Natural killer cell (primary cell): ENCODE results near the gene SIGLEC14. TPM values are rescaled to one million over a fixed set of nuclear protein-coding genes. Genes with fewer than 3 reads are reported as not detected.

Experiments used
- ATAC-seq, 3 donors: fragments of 150-1000 bp in 2 of 3; fragments of 200-7000 bp in 1 of 3; cut with Tn5 transposase; 1 replicate in 1 of 3; 2 replicates in 2 of 3; pipeline ENCODE4 v1.10.0; 2021; ENCODE audit warnings: mild to moderate bottlenecking in 2 of 3, moderate library complexity in 2 of 3
- DNase-seq, 2 donors: peaks; one replicate each; pipeline versions ENCODE4 v3.0.0 to v3.0.0-alpha.2; 2013 to 2021; ENCODE audit warnings: mixed read lengths in 1 of 2
- H3K27ac ChIP-seq: one replicate; pipeline ENCODE4 v1.5.1; 2013; ENCODE audit warnings: mild to moderate bottlenecking, low read length
- H3K27me3 ChIP-seq: one replicate; pipeline ENCODE4 v1.6.1; 2013; ENCODE audit warnings: low read length; ENCODE audit not compliant: control insufficient read depth, insufficient read depth
- H3K36me3 ChIP-seq: one replicate; pipeline ENCODE4 v1.6.1; 2013; ENCODE audit warnings: low read length; ENCODE audit not compliant: control insufficient read depth, insufficient read depth
- H3K4me1 ChIP-seq: one replicate; pipeline ENCODE4 v1.6.1; 2013; ENCODE audit warnings: low read length; ENCODE audit not compliant: control insufficient read depth, insufficient read depth
- H3K4me3 ChIP-seq: one replicate; pipeline ENCODE4 v1.5.1; 2013; ENCODE audit warnings: low read length
- H3K9me3 ChIP-seq: one replicate; pipeline ENCODE4 v1.6.1; 2013; ENCODE audit warnings: low read length; ENCODE audit not compliant: control insufficient read depth, insufficient read depth
- H3K27ac Mint-ChIP-seq, 2 donors: one replicate each; pipeline ENCODE4 v1.8.0; 2022; ENCODE audit warnings: mild to moderate bottlenecking in 2 of 2, mixed read lengths in 2 of 2, moderate library complexity in 1 of 2
- H3K27me3 Mint-ChIP-seq, 2 donors: one replicate each; pipeline ENCODE4 v1.8.0; 2022; ENCODE audit warnings: low read depth in 2 of 2, mixed read lengths in 2 of 2
- H3K36me3 Mint-ChIP-seq: one replicate; pipeline ENCODE4 v1.8.0; 2022; ENCODE audit warnings: mixed read lengths
- H3K4me1 Mint-ChIP-seq, 2 donors: one replicate each; pipeline ENCODE4 v1.8.0; 2022; ENCODE audit warnings: mixed read lengths in 2 of 2
- H3K4me3 Mint-ChIP-seq: one replicate; pipeline ENCODE4 v1.8.0; 2022; ENCODE audit warnings: mild to moderate bottlenecking, moderate library complexity, mixed read lengths
- H3K9me3 Mint-ChIP-seq, 2 donors: one replicate each; pipeline ENCODE4 v1.8.0; 2022; ENCODE audit warnings: mixed read lengths in 2 of 2
- WGBS: methylation state at CpG from one replicate; pipeline ENCODE4 v1.1.7; 2013; ENCODE audit warnings: missing lambda C conversion rate; ENCODE audit not compliant: insufficient coverage; 5-methylcytosine and 5-hydroxymethylcytosine counted together
- intact Hi-C: fragments of 100-400 bp; cut with micrococcal nuclease; formaldehyde crosslinking; loops from one replicate; pipeline ENCODE4 v1.14.2; 2022
- total RNA-seq, 4 donors: library from RNA; stranded (reverse); fragments of 120-200 nt in 1 of 4; gene quantifications; one replicate each; pipeline versions ENCODE4 v1.2.3 to v1.2.4, GENCODE V29; 2013 to 2022
- TF ChIP-seq, protein P1 (sequence below): fragments of 200-600 bp; IDR thresholded peaks from one replicate; pipeline ENCODE4 v1.8.0; 2022; ENCODE audit warnings: antibody characterized with exemption

The SIGLEC14 gene
- total RNA-seq, 3 donors from 2014 or later (not counting 1 experiment from before 2014, with no cell fraction given), result 2.7 to 4.9 (median 2.9) TPM

DNA sequence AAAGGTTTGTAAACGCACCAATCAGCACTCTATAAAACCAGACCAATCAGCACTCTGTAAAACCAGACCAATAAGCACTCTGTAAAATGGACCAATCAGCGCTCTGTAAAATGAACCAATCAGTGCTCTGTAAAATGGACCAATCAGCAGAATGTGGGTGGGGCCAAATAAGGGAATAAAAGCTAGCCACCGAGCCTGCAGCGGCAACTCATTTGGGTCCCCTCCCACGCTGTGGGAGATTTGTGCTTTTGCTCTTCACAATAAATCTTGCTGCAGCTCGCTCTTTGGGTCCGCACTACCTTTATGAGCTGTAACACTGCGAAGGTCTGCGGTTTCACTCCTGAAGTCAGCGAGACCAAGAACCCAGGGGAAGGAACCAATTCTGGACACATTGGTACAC, 47.5 kb downstream of the SIGLEC14 start:
- peaks cover 20% of the 10 kb centered on the region for H3K4me1 ChIP-seq
- Mint-ChIP-seq H3K27me3 (peaks cover 0 to 14% of the 10 kb centered on the region in 2 donors), H3K27ac (no peak overlapping the region), H3K4me1 (peaks cover 14 to 35% of the 10 kb centered on the region in 2 donors), H3K9me3 (peaks cover 0 to 2% of the 10 kb centered on the region in 2 donors), H3K36me3 (no peaks in the 10 kb centered on the region), H3K4me3 (no peak overlapping the region)
- H3K4me3 ChIP-seq, result no peak overlapping the region
- no peak overlapping the region for H3K27ac ChIP-seq
- H3K36me3 ChIP-seq, result no peaks in the 10 kb centered on the region
- intact Hi-C loops, result no loop called here
- H3K9me3 ChIP-seq, result no peaks in the 10 kb centered on the region
- ATAC-seq (no peak), DNase-seq (no peak)
- 97% methylated on average over 10 of the region's 10 CpGs for WGBS
- peaks cover 4% of the 10 kb centered on the region for H3K27me3 ChIP-seq
- TF ChIP-seq, protein P1, sequence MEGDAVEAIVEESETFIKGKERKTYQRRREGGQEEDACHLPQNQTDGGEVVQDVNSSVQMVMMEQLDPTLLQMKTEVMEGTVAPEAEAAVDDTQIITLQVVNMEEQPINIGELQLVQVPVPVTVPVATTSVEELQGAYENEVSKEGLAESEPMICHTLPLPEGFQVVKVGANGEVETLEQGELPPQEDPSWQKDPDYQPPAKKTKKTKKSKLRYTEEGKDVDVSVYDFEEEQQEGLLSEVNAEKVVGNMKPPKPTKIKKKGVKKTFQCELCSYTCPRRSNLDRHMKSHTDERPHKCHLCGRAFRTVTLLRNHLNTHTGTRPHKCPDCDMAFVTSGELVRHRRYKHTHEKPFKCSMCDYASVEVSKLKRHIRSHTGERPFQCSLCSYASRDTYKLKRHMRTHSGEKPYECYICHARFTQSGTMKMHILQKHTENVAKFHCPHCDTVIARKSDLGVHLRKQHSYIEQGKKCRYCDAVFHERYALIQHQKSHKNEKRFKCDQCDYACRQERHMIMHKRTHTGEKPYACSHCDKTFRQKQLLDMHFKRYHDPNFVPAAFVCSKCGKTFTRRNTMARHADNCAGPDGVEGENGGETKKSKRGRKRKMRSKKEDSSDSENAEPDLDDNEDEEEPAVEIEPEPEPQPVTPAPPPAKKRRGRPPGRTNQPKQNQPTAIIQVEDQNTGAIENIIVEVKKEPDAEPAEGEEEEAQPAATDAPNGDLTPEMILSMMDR, result no peak

DNA sequence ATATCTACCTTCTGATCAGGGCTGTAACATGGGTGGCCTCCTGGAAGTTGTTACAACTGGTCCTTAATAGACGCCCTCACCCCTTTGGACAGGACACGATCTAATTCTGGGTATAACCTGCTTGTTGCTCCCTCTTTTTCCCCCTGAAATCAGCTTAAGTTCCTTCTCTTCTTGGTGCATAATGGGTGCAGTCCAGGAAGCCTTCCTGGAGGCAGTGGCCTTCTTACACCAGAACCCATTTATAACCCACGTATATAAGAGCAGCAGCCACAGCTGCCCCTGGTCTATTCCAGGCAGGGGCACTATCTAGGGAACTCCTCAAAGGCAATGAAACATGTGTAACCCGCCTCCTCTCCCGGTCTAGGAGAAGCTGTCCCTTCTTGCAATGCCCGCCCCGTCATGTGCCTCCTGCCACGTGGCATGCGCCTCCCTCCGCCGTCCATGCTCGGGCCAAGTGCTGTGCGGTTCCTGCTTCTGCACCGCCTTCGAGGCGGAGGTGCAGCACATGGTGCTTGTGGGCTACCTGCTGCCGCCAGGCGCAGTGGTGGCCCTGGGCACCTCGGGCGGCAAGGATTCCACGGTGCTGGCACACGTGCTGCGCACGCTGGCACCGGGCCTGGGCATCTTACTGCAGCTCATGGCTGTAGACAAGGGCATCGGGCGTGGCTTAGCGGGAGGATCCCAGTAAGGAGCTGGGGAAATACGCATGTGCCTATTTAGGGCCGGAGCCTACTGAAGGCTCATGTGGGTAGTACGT, 48.3 kb downstream of the SIGLEC14 start:
- Mint-ChIP-seq H3K9me3 (peaks cover 0 to 2% of the 10 kb centered on the region in 2 donors), H3K4me3 (peak overlapping the region; percentile 17), H3K4me1 (peaks cover 21 to 42% of the 10 kb centered on the region in 2 donors), H3K36me3 (no peaks in the 10 kb centered on the region), H3K27me3 (peaks cover 0 to 14% of the 10 kb centered on the region in 2 donors), H3K27ac (no peak overlapping the region)
- TF ChIP-seq, protein P1, result no peak
- intact Hi-C loops, result no loop called here
- no peaks in the 10 kb centered on the region for H3K36me3 ChIP-seq
- no peak overlapping the region for H3K27ac ChIP-seq
- 97% methylated on average over 31 of the region's 31 CpGs for WGBS
- no peak overlapping the region for H3K4me3 ChIP-seq
- H3K27me3 ChIP-seq, result peaks cover 4% of the 10 kb centered on the region
- ATAC-seq (no peak), DNase-seq (no peak)
- H3K9me3 ChIP-seq, result no peaks in the 10 kb centered on the region
- peaks cover 28% of the 10 kb centered on the region for H3K4me1 ChIP-seq

DNA sequence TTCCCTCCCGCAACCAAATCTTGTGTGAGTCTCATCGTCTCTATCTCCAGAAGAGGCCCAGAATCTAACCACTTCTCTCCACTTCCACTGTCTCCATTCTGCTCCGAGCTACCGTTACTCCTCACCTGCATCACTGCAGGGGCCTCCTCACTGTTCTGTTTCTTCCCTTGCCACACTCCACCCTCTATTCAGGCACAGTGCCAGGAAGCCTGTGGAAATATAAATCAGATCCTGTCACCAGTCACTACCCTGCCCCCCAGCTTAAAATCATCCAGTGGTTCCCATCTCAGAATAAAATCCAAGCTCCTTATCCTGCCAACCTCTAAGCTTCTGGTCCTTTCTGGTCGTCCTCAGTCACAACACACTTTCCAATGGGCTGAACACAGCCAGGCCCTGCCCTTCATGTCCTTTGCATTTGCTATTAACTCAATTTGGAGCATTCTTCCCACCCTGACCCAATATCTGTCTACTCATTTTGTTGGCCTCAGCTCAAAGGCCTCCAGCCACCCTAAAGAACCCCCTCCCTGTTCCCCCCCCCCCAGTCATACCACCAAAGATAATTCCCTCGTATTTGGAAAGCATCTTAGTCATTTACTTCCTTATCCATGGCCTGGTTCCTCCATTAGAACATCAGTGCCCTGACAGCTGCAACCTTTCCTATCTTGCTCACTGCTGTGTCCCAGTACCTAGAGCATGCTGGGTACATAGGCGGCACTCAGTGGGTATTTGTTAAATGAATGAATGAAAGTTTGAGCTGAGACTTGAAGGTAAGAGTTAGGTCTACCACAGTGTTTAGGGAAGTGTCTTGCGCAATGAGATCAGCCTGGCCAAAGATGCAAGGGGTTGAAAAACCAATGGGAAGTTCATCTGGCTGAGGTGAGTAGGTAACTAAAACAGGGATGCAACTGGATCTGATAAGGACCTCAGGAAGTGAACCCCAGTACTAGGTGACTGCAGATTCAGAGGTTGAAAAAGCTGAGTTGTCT, 51.1 kb downstream of the SIGLEC14 start:
- Mint-ChIP-seq H3K4me1 (peaks cover 23 to 31% of the 10 kb centered on the region in 2 donors), H3K4me3 (peak overlapping the region; percentile 97), H3K36me3 (no peaks in the 10 kb centered on the region), H3K27ac (peak overlapping the region; percentile 74 to 92), H3K27me3 (peaks cover 0 to 6% of the 10 kb centered on the region in 2 donors), H3K9me3 (peaks cover 0 to 2% of the 10 kb centered on the region in 2 donors)
- no peak overlapping the region for H3K4me3 ChIP-seq
- 93% methylated on average over 8 of the region's 8 CpGs for WGBS
- peaks cover 22% of the 10 kb centered on the region for H3K4me1 ChIP-seq
- no peak overlapping the region for H3K27ac ChIP-seq
- H3K27me3 ChIP-seq, result no peaks in the 10 kb centered on the region
- intact Hi-C loops, result no loop called here
- H3K9me3 ChIP-seq, result no peaks in the 10 kb centered on the region
- H3K36me3 ChIP-seq, result no peaks in the 10 kb centered on the region
- DNase-seq (no peak), ATAC-seq (no peak)
- TF ChIP-seq, protein P1, result no peak
